NCI-H446 (cell line): Measurements from ENCODE around the gene RBM38.

Experiments
- DNase-seq, 2 experiments: peaks; one replicate each; lab custom pipeline; 2025; lab: John Stamatoyannopoulos, UW

Gene RBM38

GRCh38 chr20:57374931-57375651, 16.1 kb upstream of the RBM38 start:
- DNase-seq, result no peak

- no peak for DNase-seq
Observed at GRCh38 chr20:57375652-57376230, 15.5 kb upstream of the RBM38 start.

DNA sequence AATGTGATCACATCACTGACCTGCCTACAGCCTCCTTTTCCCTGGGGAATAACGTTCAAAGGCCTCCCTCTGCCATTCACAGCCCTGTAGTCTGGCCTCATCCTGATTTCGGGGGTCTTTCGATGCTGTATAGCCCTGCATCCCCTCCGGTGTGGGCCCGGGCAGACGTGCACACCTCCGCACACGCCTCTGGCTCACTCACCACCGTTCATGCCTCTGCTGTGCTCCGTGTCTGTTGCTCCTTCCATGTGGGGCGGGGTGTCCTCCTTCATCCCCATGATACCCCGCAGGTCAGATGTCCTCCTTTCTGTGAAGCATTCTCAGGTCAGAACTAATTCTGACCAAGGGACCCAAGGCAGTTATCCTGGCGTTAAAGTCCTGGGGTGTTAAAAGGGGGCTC, 13.8 kb upstream of the RBM38 start:
- no peak for DNase-seq

DNA sequence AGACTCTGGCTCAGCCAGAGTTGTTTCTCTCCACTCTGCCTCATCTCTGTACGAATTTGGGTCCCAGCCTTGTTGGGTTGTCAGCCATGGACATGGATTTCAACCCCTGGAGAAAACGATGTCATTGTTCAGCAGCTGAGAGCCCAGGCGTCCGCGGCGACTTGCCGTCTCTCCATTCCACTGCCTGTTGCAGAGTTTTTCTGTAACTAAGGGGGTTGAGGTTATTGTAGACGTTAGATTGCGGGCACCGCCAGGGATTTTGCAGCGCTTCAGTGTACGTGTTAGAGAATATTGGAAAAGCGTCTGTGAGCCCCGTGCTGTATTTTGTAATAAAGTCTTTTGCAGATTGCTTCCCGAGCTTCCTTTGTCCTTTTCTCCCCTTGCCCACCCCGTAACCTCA, 13.1 kb upstream of the RBM38 start:
- no peak for DNase-seq

DNA sequence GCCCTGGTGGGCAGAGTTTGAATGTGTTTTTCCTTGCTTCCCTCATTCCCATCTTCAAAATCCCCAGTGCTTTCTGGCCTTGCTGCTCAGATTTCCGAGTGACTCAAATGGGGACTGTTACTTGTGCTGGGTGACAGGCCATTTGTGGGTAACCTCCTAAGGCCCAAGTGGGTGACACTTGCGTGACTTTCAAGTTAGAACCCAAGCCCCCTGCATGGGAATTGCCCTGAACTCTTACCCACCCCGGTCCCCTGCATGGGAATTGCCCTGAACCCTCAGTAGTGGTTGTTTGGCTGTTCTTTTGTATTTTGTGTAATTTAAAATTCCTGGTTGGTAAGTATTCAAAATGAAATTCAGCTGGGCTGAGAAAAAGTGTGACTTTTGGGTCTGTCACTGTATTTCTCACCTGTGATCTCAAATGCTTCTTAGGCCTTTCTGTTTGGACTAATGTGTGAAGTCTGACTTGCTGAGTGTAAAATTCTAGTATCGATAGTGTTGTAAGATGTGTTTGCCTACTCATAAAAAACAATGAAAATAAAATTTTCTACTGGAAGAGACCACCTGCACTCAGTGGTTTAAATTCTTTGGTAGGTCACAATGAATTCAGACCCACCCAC, 12.4 kb upstream of the RBM38 start:
- no peak for DNase-seq

GRCh38 chr20:57379263-57379647, 11.9 kb upstream of the RBM38 start:
- DNase-seq, result no peak

DNA sequence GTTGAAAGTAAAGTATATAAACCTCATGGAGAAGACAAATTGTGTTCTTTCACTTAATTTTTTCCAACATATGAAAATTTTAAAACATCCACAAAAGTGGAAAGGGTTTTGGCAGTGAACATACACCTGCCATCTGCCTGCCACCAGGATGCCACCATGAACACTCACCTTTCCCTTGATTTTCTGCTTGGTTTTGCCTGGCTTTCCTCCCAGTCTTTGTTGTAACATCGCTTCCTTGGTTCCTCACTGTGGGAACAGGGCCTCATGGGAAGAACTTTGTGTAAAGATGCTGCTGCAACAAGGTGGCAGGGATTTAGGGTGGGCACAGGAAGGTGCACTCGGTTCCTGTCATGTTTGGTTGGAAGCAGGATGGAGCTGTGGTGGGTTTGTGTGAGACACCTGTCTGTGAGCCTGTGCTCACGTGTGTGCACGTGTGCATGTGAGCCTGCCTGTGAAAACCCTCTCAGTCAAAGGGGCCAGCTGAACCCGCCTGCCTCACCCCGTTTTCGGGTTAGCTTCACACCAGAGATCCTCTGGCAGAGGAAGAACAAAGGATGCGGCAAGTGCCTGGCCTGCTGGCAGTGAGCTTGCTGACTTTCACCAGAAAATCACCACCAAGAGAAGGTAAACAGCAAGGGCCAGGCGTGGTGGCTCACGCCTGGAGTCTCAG, 11.0 kb upstream of the RBM38 start:
- no peak for DNase-seq

- peak; percentile 46 to 79 for DNase-seq
Observed at GRCh38 chr20:57381596-57382503, 9.3 kb upstream of the RBM38 start.

DNA sequence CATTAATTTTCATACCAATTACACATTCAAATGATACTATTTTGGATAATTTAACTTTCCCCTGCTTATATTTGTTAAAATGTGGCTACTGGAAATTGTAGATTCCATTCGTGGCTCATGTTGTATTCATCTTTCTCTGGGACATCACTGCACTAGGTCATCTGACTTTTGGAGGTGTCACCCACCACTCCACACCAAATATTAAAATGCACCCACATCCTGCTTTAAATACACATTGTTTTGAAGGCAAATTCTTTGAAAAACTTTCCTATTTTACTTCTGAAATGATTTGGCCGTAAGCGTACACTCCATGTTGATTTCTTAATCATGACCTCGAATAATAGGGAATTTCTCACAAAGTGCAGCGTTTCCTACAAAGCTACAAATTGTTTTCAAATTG, 8.7 kb upstream of the RBM38 start:
- DNase-seq, result no peak

DNA sequence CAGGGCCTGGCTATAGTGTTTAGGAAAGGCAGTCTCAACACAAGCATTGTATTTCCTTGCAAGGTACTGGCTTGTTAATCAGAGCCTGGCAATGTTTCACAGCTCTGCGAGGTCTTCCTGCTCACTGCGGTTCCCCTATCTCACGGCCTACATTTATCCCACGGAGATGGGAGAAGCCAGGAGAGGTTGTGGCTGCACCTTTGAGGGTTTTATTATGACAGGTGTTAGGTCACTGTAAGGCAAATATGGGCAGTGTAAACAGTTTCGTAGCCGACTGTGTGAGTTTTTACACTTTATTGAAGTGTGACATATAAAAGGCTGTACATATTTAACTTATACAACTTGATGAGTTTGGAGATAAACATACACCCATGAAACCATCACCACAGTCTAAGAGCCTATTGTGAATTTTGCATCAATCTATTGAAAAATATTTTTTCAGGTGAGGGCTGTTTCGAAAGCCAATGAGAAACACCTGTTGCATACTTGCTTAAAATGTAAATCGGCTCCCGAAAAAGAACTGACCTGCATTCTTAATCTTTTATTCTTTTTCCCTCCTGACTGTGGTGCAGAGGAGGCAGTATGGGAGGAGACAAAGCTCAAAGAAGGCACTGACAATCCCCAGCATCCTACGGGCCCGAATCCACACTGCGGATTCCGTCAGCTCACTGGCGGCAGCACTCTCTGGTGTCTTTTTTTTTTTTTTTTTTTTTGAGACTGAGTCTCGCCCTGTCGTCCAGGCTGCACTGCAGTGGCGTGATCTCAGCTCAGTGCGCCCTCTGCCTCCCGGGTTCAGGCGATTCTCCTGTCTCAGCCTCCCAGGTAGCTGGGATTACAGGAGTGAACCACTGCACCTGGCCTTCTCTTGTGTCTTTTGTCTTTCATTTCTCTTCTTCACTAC, 7.5 kb upstream of the RBM38 start:
- no peak for DNase-seq

GRCh38 chr20:57384486-57384885, 6.7 kb upstream of the RBM38 start:
- DNase-seq, result no peak

- no peak for DNase-seq
Observed at GRCh38 chr20:57384953-57385761, 6.0 kb upstream of the RBM38 start.

DNA sequence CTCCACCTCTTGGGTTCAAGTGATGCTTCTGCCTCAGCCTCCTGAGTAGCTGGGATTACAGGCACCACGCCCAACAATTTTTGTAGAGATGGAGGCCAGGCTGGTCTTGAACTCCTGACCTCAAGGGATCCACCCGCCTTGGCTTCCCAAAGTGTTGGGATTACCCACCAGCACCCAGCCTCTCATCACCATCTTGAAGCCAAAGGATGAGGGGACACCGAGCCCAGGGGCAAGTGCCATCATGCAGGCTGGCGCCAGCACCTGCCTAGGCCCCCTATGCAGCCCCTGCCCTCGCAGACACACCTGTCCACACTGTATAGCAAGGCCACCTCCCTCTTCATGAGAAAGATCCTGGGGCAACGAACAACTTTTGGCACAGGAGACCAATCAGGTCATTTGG, 5.3 kb upstream of the RBM38 start:
- no peak for DNase-seq

DNA sequence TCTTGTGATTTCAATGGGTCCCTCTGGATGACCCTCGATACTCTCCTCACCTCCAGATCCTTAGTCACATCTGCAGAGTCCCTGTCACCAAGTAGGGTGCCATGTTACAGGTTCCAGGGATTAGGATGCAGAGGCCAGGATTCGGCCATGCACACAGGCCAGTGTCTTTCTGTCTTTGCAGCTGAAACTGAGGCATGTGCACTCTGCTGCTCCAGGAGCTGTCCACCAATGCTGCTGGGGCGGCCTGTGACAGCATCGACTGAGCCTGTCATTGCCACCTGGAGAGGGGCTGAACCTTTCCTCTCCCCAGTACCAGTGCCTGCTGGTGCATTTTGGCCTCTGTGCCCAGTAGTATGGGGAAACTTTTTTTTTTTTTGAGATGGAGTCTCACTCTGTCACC, 4.4 kb upstream of the RBM38 start:
- no peak for DNase-seq

DNA sequence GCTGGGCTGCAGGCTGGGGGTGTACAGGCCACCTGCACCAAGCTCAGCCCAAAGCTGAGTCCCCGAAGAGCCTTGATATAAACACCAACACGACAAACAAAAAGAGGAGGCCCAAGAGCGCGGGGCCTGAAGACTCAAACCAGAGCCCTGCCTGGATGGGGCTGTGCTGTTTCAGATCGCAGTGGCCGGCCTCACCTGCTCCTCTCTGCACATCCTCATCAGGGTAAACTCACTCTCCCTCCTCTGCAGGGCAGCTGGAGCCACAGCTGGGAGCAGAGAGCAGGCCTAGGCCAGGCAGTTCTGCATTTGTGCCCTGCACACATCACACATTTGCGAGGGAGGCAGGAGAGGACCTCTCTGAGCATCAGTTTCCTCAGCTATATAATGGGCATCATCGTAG, 3.7 kb upstream of the RBM38 start:
- no peak for DNase-seq

DNA sequence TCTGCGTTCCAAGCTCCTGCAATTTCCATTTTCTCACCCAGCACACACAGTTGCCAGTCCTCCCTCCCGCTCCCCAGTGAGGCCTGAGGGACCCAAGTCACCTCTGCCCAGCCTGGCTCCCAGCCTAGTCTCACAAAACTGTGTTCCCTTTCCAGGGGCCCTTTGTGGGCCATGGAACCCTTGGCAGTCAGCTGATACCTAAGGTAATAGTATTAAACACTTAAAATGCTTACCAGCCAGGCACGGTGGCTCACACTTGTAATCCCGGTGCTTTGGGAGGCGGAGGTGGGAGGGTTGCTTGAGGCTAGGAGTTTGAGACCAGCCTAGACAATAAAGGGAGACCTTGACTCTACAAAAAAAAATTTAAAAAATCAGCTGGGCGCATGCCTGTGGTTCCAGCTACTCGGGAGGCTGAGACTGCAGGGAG, 3.2 kb upstream of the RBM38 start:
- no peak for DNase-seq

DNA sequence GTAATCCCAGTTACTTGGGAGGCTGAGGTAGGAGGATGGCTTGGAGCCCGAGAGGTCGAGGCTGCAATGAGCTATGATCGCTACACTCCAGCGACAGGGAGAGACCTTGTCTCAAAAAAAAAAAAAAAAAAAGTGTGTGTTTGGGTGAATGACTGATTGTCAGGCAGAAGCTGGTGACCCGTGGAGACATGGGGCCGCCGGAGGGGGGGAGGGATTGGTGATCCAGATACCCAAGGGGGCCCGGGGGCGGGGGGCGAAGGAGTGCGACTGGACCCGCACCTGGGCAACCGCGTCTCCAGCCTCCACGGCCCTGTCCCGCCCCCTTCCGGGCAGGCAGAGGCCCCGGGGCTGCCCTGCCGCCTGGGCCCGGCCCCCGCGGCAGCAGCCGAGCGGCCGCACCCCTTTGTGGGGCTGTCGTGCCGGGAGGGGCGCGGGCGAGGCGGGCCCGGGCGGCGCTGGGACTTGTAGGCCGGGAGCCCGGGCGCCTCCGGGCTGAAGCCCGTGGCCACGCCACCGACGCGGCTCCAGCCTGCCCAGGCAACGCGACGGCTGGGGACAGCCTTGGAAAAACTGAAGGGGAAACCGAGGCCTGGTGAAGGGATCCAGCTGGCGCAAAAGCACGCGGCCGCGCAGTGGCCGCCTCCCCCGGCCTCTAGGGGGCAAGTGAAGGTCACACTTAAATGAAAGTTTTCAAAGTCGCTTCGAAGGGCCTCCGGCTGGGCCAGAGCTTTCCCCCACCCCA, 2.1 kb upstream of the RBM38 start:
- DNase-seq, result no peak

DNA sequence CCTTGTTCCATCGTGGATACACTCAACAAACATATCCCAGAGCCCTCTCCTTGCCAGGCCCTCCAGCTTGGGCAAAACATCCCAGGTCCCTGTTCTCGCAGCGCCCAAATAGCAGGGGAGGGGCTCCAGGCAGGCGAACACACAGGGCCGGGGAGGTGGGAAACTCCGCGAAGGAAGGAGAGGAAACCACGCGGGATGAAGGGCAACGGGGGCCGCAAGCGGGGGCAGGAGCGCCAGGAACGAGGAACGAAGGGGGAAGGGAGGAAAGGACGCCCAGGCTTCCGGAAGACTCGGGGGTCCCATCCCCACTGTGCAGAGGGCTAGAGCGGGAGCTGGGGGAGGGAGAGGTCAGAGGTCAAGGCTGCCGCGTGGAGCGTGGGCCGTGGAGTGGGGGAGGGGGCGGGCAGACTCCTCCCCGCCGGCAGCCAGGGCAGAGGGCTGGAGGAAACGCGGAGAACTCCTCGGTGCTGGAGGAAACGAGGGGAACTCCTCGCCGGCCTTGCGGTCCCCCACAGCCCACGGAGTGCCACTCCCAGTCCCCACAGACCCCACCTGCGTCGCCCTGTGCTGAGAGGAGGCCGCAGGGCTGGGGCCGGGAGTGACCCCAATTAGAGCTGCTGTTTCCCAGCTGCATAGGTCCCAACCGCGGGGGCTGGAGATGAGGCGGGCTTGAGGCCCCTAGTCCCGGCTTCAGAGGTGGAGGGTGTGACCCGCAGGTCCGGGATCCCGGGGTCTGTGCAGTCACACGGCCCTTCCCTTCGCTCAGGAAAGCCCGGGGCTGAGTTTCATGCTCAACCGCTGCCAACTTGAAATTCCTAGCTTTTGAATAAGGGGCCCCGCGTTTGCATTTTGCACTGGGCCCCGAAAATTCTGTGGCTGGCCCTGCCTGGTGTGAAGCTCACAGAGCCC, 1.2 kb upstream of the RBM38 start:
- no peak for DNase-seq
